GM12878 (cell line): ENCODE results near the gene SCT. TPM values are rescaled to one million over a fixed set of nuclear protein-coding genes. Genes with fewer than 3 reads are reported as not detected.

ENCODE experiments used
- ATAC-seq: fragments of 200-7000 bp; cut with Tn5 transposase; 3 replicates; pipeline ENCODE4 v1.9.1; 2020; ENCODE audit warnings: mild to moderate bottlenecking, moderate library complexity
- BruUV-seq: library from RNA; stranded (reverse); fragments of 400-500 nt; replicated peaks from 2 replicates; lab custom pipeline; 2021; lab: Mats Ljungman, UMichigan
- CTCF ChIA-PET: fragments of 300-600 bp; sonication (Branson Sonifier 250); formaldehyde crosslinking; extraction: SDS; loops from one replicate; lab custom pipeline; 2021; ENCODE audit warnings: inconsistent platforms; lab: Yijun Ruan, JAX
- POLR2A ChIA-PET: fragments of 350-600 bp; formaldehyde crosslinking; extraction: SDS; loops from one replicate; lab custom pipeline; 2021; ENCODE audit warnings: inconsistent platforms; lab: Charles Lee
- RAD21 ChIA-PET: fragments of 300-600 bp; sonication (Branson Sonifier 250); formaldehyde crosslinking; loops from one replicate; lab custom pipeline; 2023; ENCODE audit warnings: antibody characterized with exemption; ENCODE audit not compliant: unreplicated experiment; lab: Charles Lee
- SMC1A ChIA-PET: fragments of 300-600 bp; sonication (Branson Sonifier 250); formaldehyde crosslinking; loops from one replicate; lab custom pipeline; 2023; ENCODE audit not compliant: unreplicated experiment, uncharacterized antibody; lab: Charles Lee
- DNase-seq: peaks from one replicate; pipeline ENCODE4 v3.0.0-alpha.2; 2011; ENCODE audit warnings: low read depth, low spot score
- FAIRE-seq: peaks from 3 replicates; lab custom pipeline; 2011; peaks lifted over from hg19 to GRCh38; lab: Jason Lieb, UNC
- H2AFZ ChIP-seq: 2 replicates; pipeline ENCODE4 v1.6.0; 2011; ENCODE audit warnings: low read depth, low read length, control low read depth; ENCODE audit not compliant: control insufficient read depth
- H3K27ac ChIP-seq: 2 replicates; pipeline ENCODE4 v1.5.1; 2011; ENCODE audit warnings: control low read depth; ENCODE audit not compliant: control insufficient read depth, insufficient read depth
- H3K27me3 ChIP-seq, 2 experiments: replicated peaks in 1 of 2; 2 replicates each; pipeline versions ENCODE4 v1.6.0 to v1.6.1; 2011; ENCODE audit warnings: low read length in 1 of 2; ENCODE audit not compliant: control insufficient read depth in 2 of 2, insufficient read depth in 2 of 2
- H3K36me3 ChIP-seq, 2 experiments: 2 replicates each; pipeline ENCODE4 v1.5.1; 2011; ENCODE audit warnings: low read length in 1 of 2; ENCODE audit not compliant: control insufficient read depth in 2 of 2, insufficient read depth in 2 of 2
- H3K4me1 ChIP-seq: 2 replicates; pipeline ENCODE4 v1.6.1; 2011; ENCODE audit warnings: mild to moderate bottlenecking, low read length, moderate library complexity, mixed read lengths; ENCODE audit not compliant: control insufficient read depth, insufficient read depth
- H3K4me2 ChIP-seq: 2 replicates; pipeline ENCODE4 v1.6.0; 2011; ENCODE audit warnings: control low read depth; ENCODE audit not compliant: control insufficient read depth, insufficient read depth
- H3K4me3 ChIP-seq: fragments of 200-600 bp; sonication (generic); 2 replicates; pipeline ENCODE4 v1.5.1; 2016
- H3K79me2 ChIP-seq: 2 replicates; pipeline ENCODE4 v1.6.0; 2011; ENCODE audit warnings: low read length; ENCODE audit not compliant: control insufficient read depth, insufficient read depth
- H3K9ac ChIP-seq: 2 replicates; pipeline ENCODE4 v1.8.0; 2011; ENCODE audit warnings: low read length, control low read depth, mixed read lengths; ENCODE audit not compliant: control insufficient read depth, insufficient read depth
- H3K9me3 ChIP-seq: replicated peaks from 3 replicates; pipeline ENCODE4 v1.5.1; 2011; ENCODE audit warnings: mild to moderate bottlenecking, low read length; ENCODE audit not compliant: control insufficient read depth, insufficient read depth
- H4K20me1 ChIP-seq: 2 replicates; pipeline ENCODE4 v1.6.0; 2011; ENCODE audit not compliant: control insufficient read depth, insufficient read depth
- BACH1 ChIP-seq: fragments of 450-650 bp; IDR thresholded peaks from 2 replicates; pipeline ENCODE4 v1.6.1; 2017; ENCODE audit warnings: mild to moderate bottlenecking, borderline replicate concordance
- CBX3 ChIP-seq: fragments of 200-600 bp; sonication (generic); IDR thresholded peaks from 2 replicates; pipeline ENCODE4 v1.6.1; 2016; ENCODE audit warnings: low read depth, borderline replicate concordance
- CHD1 ChIP-seq: IDR thresholded peaks from 2 replicates; pipeline ENCODE4 v1.6.1; 2012; ENCODE audit warnings: low read depth, low read length, improper control_type of control experiment
- CHD4 ChIP-seq: fragments of 200-600 bp; sonication (generic); IDR thresholded peaks from 2 replicates; pipeline ENCODE4 v1.6.1; 2016; ENCODE audit warnings: mild to moderate bottlenecking
- CREB1 ChIP-seq: IDR thresholded peaks from 2 replicates; pipeline ENCODE4 v1.6.1; 2012; ENCODE audit warnings: low read depth, mild to moderate bottlenecking, inconsistent platforms
- DPF2 ChIP-seq: fragments of 450-650 bp; IDR thresholded peaks from 2 replicates; pipeline ENCODE4 v1.6.1; 2017; ENCODE audit warnings: mild to moderate bottlenecking
- FOS ChIP-seq: IDR thresholded peaks from 3 replicates; pipeline ENCODE4 v1.6.1; 2011; ENCODE audit warnings: borderline replicate concordance; ENCODE audit not compliant: insufficient read length; ENCODE audit errors: extremely low read depth
- FOXK2 ChIP-seq: fragments of 450-650 bp; IDR thresholded peaks from 2 replicates; pipeline ENCODE4 v1.6.1; 2017; ENCODE audit warnings: mild to moderate bottlenecking, moderate library complexity
- GATAD2B ChIP-seq: fragments of 450-650 bp; conservative IDR thresholded peaks from 2 replicates; pipeline ENCODE4 v1.6.1; 2017; ENCODE audit warnings: low read depth, mild to moderate bottlenecking, moderate library complexity
- HDAC2 ChIP-seq: fragments of 200-600 bp; sonication (generic); IDR thresholded peaks from 2 replicates; pipeline ENCODE4 v1.6.1; 2017
- KDM1A ChIP-seq: fragments of 200-600 bp; sonication (generic); IDR thresholded peaks from 2 replicates; pipeline ENCODE4 v1.6.1; 2016; ENCODE audit warnings: borderline replicate concordance
- NR2F1 ChIP-seq: fragments of 450-650 bp; conservative IDR thresholded peaks from 2 replicates; pipeline ENCODE4 v1.6.1; 2017; ENCODE audit warnings: mild to moderate bottlenecking
- POLR2A ChIP-seq: IDR thresholded peaks from 2 replicates; pipeline ENCODE4 v1.6.1; 2011; ENCODE audit warnings: low read depth, mild to moderate bottlenecking, low read length
- RFX5 ChIP-seq: IDR thresholded peaks from 2 replicates; pipeline ENCODE4 v1.6.1; 2011; ENCODE audit warnings: low read depth, low read length, improper control_type of control experiment
- SIN3A ChIP-seq: IDR thresholded peaks from 2 replicates; pipeline ENCODE4 v1.6.1; 2012; ENCODE audit warnings: low read depth, low read length, improper control_type of control experiment
- SP1 ChIP-seq: IDR thresholded peaks from one replicate; pipeline ENCODE4 v1.6.1; 2011; ENCODE audit warnings: low read depth, low read length
- WGBS: methylation state at CpG from one replicate; pipeline ENCODE4 v1.1.6; 2016; ENCODE audit warnings: low lambda C conversion rate; ENCODE audit not compliant: insufficient replicate concordance, insufficient coverage; ENCODE audit errors: missing lambda C conversion rate; 5-methylcytosine and 5-hydroxymethylcytosine counted together
- in situ Hi-C: fragments of 300-500 bp; cut with MboI; formaldehyde crosslinking; loops from 9 replicates; pipeline ENCODE4 v1.14.3; 2018; ENCODE audit warnings: mixed read lengths
- intact Hi-C: fragments of 100-400 bp; cut with micrococcal nuclease; formaldehyde crosslinking; loops from one replicate; pipeline ENCODE4 v1.14.2; 2022; ENCODE audit not compliant: unreplicated experiment
- polyA plus RNA-seq, 11 experiments: library from polyadenylated mRNA; depleted of rRNA in 4 of 11; unstranded in 6 of 11; stranded (reverse) in 5 of 11; fragments of >200 nt; fragmentation: Nextera tagmentation in 4 of 11; fragmentation: Illumina TruSeq in 1 of 11; extraction: Ambion mirVana in 4 of 11; extraction: Trizol in 1 of 11; gene quantifications; 1 replicate in 1 of 11; 2 replicates in 10 of 11; pipeline versions ENCODE4 v1.2.1 to v1.2.3, GENCODE V29; 2011 to 2016; ENCODE audit warnings: inconsistent platforms in 2 of 11, missing spikeins in 2 of 11, low read depth in 1 of 11
- total RNA-seq, 4 experiments: library from RNA; depleted of rRNA in 3 of 4; stranded (reverse); fragments of >200 nt in 3 of 4; fragmentation: Illumina TruSeq in 1 of 4; extraction: Trizol in 1 of 4; gene quantifications; 2 replicates each; pipeline versions ENCODE4 v1.2.1 to v1.2.3, GENCODE V29; 2013 to 2021
- TF ChIP-seq, protein P1 (sequence below): IDR thresholded peaks from 2 replicates; pipeline ENCODE4 v1.6.1; 2011; ENCODE audit warnings: borderline replicate concordance, low read depth, mild to moderate bottlenecking, moderate library complexity, low read length; ENCODE audit not compliant: insufficient read depth, poor library complexity, severe bottlenecking
- TF ChIP-seq, protein P2 (sequence below): fragments of 450-650 bp; IDR thresholded peaks from 2 replicates; pipeline ENCODE4 v1.6.1; 2016; ENCODE audit warnings: mild to moderate bottlenecking
- TF ChIP-seq, protein P3 (sequence below): IDR thresholded peaks from 2 replicates; pipeline ENCODE4 v1.6.1; 2011; ENCODE audit warnings: low read depth, low read length, improper control_type of control experiment, borderline replicate concordance
- TF ChIP-seq, protein P4 (sequence below): IDR thresholded peaks from 2 replicates; pipeline ENCODE4 v1.6.1; 2011; ENCODE audit warnings: mild to moderate bottlenecking, low read depth, low read length, moderate library complexity; ENCODE audit not compliant: insufficient replicate concordance

Gene SCT
- total and polyA plus RNA-seq, 10 of the 15 experiments (the other 5 are each of a cell fraction or from before 2014, with no cell fraction given), result not detected

DNA sequence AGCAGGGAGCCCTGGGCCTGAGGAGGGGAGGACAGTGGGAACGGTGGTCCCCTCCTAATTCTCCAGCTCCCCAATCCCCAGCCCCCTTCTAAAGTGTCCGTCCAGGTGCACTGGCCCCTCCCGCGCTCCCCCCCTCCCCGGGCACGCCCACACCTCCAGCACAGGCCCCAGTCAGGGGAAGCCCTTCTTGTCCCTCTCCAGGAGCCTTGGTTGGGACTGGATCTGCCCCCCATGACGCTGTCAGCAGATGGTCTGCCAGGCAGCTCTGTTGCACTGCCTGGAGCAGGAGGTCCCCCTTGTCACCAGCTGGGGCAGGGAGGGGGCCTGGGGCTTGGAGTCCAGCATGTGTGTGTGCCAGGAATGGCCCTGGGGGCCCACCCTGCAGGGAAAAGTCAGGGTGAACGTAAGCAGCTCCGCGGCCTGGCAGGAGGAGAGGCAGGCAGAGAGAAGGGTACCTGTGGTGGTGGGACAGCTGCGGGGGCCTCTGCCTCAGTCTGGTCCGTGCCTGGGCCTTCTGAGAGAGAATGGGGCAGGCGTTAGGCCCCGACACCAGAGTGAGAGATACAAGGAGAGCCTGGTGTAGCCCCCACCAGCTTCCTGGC, 12.9 kb downstream of the SCT start (continued):
- TF ChIP-seq, protein P1, sequence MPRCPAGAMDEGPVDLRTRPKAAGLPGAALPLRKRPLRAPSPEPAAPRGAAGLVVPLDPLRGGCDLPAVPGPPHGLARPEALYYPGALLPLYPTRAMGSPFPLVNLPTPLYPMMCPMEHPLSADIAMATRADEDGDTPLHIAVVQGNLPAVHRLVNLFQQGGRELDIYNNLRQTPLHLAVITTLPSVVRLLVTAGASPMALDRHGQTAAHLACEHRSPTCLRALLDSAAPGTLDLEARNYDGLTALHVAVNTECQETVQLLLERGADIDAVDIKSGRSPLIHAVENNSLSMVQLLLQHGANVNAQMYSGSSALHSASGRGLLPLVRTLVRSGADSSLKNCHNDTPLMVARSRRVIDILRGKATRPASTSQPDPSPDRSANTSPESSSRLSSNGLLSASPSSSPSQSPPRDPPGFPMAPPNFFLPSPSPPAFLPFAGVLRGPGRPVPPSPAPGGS, result peak; percentile 39
- TF ChIP-seq FOXK2 (no peak), FOS (no peak), DPF2 (no peak), POLR2A (peak; percentile 70)
- TF ChIP-seq, all 136 proteins: peak for 5

DNA sequence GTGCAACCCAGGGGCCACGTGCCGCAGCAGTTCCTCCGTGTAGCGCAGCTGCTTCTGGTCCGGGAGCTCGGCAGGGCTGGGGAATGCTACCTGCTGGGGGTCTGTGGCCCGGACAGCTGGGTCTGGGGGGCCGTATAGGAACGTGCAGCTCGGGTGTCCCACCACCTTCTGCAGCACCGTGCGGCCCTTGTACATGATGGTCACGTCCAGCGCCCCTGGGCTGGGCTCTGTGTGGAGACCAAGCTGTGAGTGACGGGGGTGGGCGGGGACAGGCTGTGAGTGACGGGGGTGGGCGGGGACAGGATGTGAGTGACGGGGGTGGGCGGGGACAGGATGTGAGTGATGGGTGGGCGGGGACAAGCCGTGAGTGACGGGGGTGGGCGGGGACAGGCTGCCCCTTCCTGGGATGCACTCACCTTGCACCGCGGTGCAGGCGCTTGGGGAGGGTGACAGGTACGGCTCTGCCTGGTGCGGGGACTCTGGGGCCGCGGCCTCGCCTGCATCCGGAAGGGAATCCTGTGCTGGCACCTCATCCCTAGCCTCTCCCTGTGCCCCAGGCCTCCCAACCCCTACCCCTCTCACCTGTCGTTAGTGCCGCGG, 13.5 kb downstream of the SCT start:
- intact Hi-C loops, result no loop called here
- in situ Hi-C loops, result no loop called here
- H3K27me3 ChIP-seq, result no peaks in the 10 kb centered on the region
- peak overlapping the region; percentile 99 for H3K4me2 ChIP-seq
- DNase-seq, result no peak
- H3K36me3 ChIP-seq, result peaks cover 10 to 45% of the 10 kb centered on the region in 2 experiments; a peak in 3 of 4 replicates
- FAIRE-seq, result no peak
- ChIA-PET CTCF (interaction anchor here (0.6 to 1.4 kb wide), 2 partner anchors 32 to 83 kb away, joined by 3 to 6 read pairs; partner anchors contain the start of gene TMEM80), POLR2A (interaction anchor here (0.9 to 1.4 kb wide), 5 partner anchors 37 to 164 kb away, joined by 3 to 4 read pairs (median 3); partner anchors contain the start of genes HRAS and PHRF1), SMC1A (interaction anchor here (0.8 kb wide), 1 partner anchor 37 kb away, joined by 3 read pairs; the partner anchor contains the start of gene PHRF1), RAD21 (interaction anchor here (0.9 to 1.5 kb wide), 5 partner anchors 38 to 113 kb away, joined by 3 to 5 read pairs (median 4); partner anchors contain the start of genes HRAS and PHRF1)
- peak; percentile 24 for ATAC-seq
- H3K79me2 ChIP-seq, result peaks cover 26% of the 10 kb centered on the region
- H3K27ac ChIP-seq, result peak overlapping the region; percentile 100
- H2AFZ ChIP-seq, result no peak overlapping the region
- WGBS, result 50% methylated on average over 27 of the region's 36 CpGs
- peaks cover 11% of the 10 kb centered on the region for H4K20me1 ChIP-seq
- no TSS peak for BruUV-seq
- peak overlapping the region; percentile 91 for H3K9ac ChIP-seq
- peaks cover 14% of the 10 kb centered on the region for H3K4me1 ChIP-seq
- H3K4me3 ChIP-seq, result peak overlapping the region; percentile 90
- H3K9me3 ChIP-seq, result no peaks in the 10 kb centered on the region
- no peak for TF ChIP-seq RFX5
- no peak for TF ChIP-seq CREB1
- TF ChIP-seq POLR2A, result peak; percentile 65
- TF ChIP-seq, protein P2, sequence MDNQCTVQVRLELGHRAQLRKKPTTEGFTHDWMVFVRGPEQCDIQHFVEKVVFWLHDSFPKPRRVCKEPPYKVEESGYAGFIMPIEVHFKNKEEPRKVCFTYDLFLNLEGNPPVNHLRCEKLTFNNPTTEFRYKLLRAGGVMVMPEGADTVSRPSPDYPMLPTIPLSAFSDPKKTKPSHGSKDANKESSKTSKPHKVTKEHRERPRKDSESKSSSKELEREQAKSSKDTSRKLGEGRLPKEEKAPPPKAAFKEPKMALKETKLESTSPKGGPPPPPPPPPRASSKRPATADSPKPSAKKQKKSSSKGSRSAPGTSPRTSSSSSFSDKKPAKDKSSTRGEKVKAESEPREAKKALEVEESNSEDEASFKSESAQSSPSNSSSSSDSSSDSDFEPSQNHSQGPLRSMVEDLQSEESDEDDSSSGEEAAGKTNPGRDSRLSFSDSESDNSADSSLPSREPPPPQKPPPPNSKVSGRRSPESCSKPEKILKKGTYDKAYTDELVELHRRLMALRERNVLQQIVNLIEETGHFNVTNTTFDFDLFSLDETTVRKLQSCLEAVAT, result peak; percentile 81
- no peak for TF ChIP-seq CBX3
- no peak for TF ChIP-seq CHD1
- TF ChIP-seq SIN3A, result no peak
- TF ChIP-seq NR2F1, result no peak
- TF ChIP-seq, protein P3, sequence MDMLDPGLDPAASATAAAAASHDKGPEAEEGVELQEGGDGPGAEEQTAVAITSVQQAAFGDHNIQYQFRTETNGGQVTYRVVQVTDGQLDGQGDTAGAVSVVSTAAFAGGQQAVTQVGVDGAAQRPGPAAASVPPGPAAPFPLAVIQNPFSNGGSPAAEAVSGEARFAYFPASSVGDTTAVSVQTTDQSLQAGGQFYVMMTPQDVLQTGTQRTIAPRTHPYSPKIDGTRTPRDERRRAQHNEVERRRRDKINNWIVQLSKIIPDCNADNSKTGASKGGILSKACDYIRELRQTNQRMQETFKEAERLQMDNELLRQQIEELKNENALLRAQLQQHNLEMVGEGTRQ, result no peak
- TF ChIP-seq, protein P4, sequence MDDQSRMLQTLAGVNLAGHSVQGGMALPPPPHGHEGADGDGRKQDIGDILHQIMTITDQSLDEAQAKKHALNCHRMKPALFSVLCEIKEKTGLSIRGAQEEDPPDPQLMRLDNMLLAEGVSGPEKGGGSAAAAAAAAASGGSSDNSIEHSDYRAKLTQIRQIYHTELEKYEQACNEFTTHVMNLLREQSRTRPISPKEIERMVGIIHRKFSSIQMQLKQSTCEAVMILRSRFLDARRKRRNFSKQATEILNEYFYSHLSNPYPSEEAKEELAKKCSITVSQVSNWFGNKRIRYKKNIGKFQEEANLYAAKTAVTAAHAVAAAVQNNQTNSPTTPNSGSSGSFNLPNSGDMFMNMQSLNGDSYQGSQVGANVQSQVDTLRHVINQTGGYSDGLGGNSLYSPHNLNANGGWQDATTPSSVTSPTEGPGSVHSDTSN, result peak; percentile 90
- no peak for TF ChIP-seq CHD4
- TF ChIP-seq SP1, result no peak
- TF ChIP-seq HDAC2, result no peak
- TF ChIP-seq KDM1A, result no peak
- TF ChIP-seq GATAD2B, result no peak
- TF ChIP-seq BACH1, result no peak; the same call in 1 of the 2 replicates
